ENCODE results near the gene OBSCN. TPM values are rescaled to one million over a fixed set of nuclear protein-coding genes. Genes with fewer than 3 reads are reported as not detected.
A peak's percentile ranks its signal among the peaks of the same experiment; 100 is the strongest.

OBSCN gene
- total and polyA plus RNA-seq, 4 donors, result 0.54 to 5.6 (median 2.7) TPM

GRCh38 chr1:228162286-228163006 lies 45.4 kb upstream of the OBSCN start:
- H3K9ac ChIP-seq (ENCODE audit: low read depth in 1 of 2, low read length in 2 of 2), result no peak overlapping the region
- H3K27ac ChIP-seq (ENCODE audit: low read depth in 1 of 2, low read length in 2 of 2), result peak overlapping the region in 1 of 2 donors; percentile 41
- WGBS, result 25% methylated on average over 14 of the region's 14 CpGs
- H3K9me3 ChIP-seq (ENCODE audit: control insufficient read depth in 4 of 4, low read length in 3 of 4), result no peaks in the 10 kb centered on the region
- no peak for DNase-seq (ENCODE audit: low spot score)
- peaks cover 0 to 18% (median 4%) of the 10 kb centered on the region in 4 donors for H3K4me1 ChIP-seq (ENCODE audit: control insufficient read depth in 4 of 4, insufficient read depth in 4 of 4, low read length in 3 of 4)
- no peaks in the 10 kb centered on the region for H3K27me3 ChIP-seq (ENCODE audit: control insufficient read depth in 4 of 4, insufficient read depth in 4 of 4, low read length in 3 of 4)
- no peak overlapping the region for H3K4me3 ChIP-seq (ENCODE audit: low read depth in 1 of 3, low read length in 3 of 3)
- H3K36me3 ChIP-seq (ENCODE audit: control insufficient read depth in 4 of 4, insufficient read depth in 3 of 4, low read depth in 1 of 4, low read length in 3 of 4), result no peaks in the 10 kb centered on the region
- TF ChIP-seq NR2F2 (IDR thresholded peaks at IDR 0.05) (peak; percentile 19), HNF4G (IDR thresholded peaks at IDR 0.05) (no peak)

DNA sequence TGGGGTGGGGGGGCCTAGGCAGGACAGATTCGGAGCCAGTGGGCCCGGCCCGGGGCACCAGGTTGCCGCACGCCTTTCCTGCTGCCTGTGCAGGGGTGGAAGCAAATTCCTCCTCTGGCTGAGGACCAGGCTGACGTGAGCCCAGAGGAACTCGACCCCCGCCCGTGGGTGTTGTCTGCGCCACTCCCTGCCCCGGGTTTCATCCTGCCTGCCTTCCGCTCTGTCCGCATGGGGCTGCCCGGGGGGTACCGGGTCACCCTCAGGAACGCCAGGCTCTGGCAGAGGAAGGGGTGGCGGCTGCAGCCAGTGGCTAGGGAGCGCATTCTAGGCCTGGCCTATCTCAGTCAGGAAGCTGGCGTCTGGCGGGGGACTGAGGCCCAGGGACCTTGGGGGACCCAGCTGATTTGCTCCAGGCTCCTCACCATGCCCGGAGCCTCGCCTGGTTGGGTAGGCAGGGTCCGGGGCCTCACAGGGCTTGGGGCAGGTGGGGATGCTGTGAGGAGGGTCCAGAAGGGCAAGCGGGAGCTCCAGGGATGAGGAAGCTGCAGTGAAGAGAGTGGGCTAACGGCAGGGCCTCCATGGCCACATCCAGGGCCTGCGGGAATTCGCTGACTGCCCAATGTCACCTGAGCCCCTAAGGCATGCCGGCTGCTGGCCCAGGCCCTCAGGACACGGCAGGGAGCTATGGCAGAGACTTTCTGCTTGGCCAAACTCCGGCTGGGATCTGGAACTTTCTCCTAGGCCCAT lies 44.7 kb upstream of the OBSCN start:
- Histone ChIP-seq H3K9ac (ENCODE audit: low read depth in 1 of 2, low read length in 2 of 2) (no peak overlapping the region), H3K4me3 (ENCODE audit: low read depth in 1 of 3, low read length in 3 of 3) (no peak overlapping the region), H3K27ac (ENCODE audit: low read depth in 1 of 2, low read length in 2 of 2) (peak overlapping the region; percentile 5 to 41), H3K27me3 (ENCODE audit: control insufficient read depth in 4 of 4, insufficient read depth in 4 of 4, low read length in 3 of 4) (no peaks in the 10 kb centered on the region), H3K4me1 (ENCODE audit: control insufficient read depth in 4 of 4, insufficient read depth in 4 of 4, low read length in 3 of 4) (peaks cover 0 to 18% (median 4%) of the 10 kb centered on the region in 4 donors), H3K36me3 (ENCODE audit: control insufficient read depth in 4 of 4, insufficient read depth in 3 of 4, low read depth in 1 of 4, low read length in 3 of 4) (no peaks in the 10 kb centered on the region), H3K9me3 (ENCODE audit: control insufficient read depth in 4 of 4, low read length in 3 of 4) (no peaks in the 10 kb centered on the region)
- WGBS, result 50% methylated on average over 30 of the region's 30 CpGs
- DNase-seq (ENCODE audit: low spot score), result peak; percentile 56
- TF ChIP-seq NR2F2 (IDR thresholded peaks at IDR 0.05), result peak; percentile 31
- no peak for TF ChIP-seq JUND (IDR thresholded peaks at IDR 0.05)

DNA sequence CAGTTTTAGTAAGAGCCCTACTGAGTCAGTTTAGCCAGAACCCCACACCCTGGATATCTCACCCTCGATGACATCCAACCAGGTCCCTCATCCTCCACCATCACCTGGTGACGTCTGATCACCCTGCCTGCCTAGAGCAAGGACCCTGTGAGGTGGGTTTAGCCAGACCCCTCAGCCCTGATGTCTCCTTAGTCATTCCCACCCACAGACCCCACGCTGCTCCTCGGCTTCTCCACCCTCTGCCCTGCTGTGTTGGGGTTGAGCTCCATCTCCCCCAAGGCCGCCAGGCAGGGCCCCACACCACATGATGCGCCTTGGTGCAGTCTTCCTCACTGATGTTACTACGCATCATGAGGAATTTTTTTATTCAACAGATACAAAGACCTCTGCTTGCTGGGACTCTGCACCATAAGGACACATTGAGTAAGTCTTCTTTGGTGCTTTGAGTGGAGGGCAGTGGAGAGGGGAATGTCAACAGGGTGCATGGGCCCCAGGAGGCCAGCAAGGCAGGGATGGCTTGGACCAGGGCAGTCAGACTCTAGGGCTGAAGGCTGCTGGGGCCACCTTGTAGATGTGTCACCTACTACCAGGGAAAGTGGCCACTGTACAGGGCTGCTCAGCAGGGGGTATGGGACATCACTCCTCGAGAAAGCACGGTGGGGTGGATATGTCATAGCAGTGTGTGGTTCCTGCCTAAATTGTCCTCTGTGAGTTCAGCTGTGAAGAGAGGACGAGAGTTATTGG lies 43.9 kb upstream of the OBSCN start:
- no peak for DNase-seq (ENCODE audit: low spot score)
- H3K4me1 ChIP-seq (ENCODE audit: control insufficient read depth in 4 of 4, insufficient read depth in 4 of 4, low read length in 3 of 4), result peaks cover 0 to 18% (median 4%) of the 10 kb centered on the region in 4 donors
- H3K27me3 ChIP-seq (ENCODE audit: control insufficient read depth in 4 of 4, insufficient read depth in 4 of 4, low read length in 3 of 4), result no peaks in the 10 kb centered on the region
- H3K9ac ChIP-seq (ENCODE audit: low read depth in 1 of 2, low read length in 2 of 2), result no peak overlapping the region
- no peaks in the 10 kb centered on the region for H3K36me3 ChIP-seq (ENCODE audit: control insufficient read depth in 4 of 4, insufficient read depth in 3 of 4, low read depth in 1 of 4, low read length in 3 of 4)
- H3K27ac ChIP-seq (ENCODE audit: low read depth in 1 of 2, low read length in 2 of 2), result peak overlapping the region; percentile 5 to 41
- no peak overlapping the region for H3K4me3 ChIP-seq (ENCODE audit: low read depth in 1 of 3, low read length in 3 of 3)
- WGBS, result 94% methylated on average over 10 of the region's 10 CpGs
- H3K9me3 ChIP-seq (ENCODE audit: control insufficient read depth in 4 of 4, low read length in 3 of 4), result no peaks in the 10 kb centered on the region
- TF ChIP-seq JUND (IDR thresholded peaks at IDR 0.05) (no peak), CTCF (IDR thresholded peaks at IDR 0.05; ENCODE audit: low read depth, low read length, missing input control) (no peak), HNF4G (IDR thresholded peaks at IDR 0.05) (no peak), RAD21 (IDR thresholded peaks at IDR 0.05) (no peak), RXRA (IDR thresholded peaks at IDR 0.05) (no peak), HNF4A (conservative IDR thresholded peaks at IDR 0.05) (no peak), GABPA (IDR thresholded peaks at IDR 0.05 in 1 of 2, conservative IDR thresholded peaks at IDR 0.05 in 1 of 2) (no peak), YY1 (IDR thresholded peaks at IDR 0.05) (no peak), EGR1 (IDR thresholded peaks at IDR 0.05; ENCODE audit: low read depth in 2 of 2) (no peak), TAF1 (conservative IDR thresholded peaks at IDR 0.05) (no peak), FOXA2 (IDR thresholded peaks at IDR 0.05) (no peak), SP1 (IDR thresholded peaks at IDR 0.05) (no peak), MAX (IDR thresholded peaks at IDR 0.05) (no peak)
- TF ChIP-seq, protein P1, sequence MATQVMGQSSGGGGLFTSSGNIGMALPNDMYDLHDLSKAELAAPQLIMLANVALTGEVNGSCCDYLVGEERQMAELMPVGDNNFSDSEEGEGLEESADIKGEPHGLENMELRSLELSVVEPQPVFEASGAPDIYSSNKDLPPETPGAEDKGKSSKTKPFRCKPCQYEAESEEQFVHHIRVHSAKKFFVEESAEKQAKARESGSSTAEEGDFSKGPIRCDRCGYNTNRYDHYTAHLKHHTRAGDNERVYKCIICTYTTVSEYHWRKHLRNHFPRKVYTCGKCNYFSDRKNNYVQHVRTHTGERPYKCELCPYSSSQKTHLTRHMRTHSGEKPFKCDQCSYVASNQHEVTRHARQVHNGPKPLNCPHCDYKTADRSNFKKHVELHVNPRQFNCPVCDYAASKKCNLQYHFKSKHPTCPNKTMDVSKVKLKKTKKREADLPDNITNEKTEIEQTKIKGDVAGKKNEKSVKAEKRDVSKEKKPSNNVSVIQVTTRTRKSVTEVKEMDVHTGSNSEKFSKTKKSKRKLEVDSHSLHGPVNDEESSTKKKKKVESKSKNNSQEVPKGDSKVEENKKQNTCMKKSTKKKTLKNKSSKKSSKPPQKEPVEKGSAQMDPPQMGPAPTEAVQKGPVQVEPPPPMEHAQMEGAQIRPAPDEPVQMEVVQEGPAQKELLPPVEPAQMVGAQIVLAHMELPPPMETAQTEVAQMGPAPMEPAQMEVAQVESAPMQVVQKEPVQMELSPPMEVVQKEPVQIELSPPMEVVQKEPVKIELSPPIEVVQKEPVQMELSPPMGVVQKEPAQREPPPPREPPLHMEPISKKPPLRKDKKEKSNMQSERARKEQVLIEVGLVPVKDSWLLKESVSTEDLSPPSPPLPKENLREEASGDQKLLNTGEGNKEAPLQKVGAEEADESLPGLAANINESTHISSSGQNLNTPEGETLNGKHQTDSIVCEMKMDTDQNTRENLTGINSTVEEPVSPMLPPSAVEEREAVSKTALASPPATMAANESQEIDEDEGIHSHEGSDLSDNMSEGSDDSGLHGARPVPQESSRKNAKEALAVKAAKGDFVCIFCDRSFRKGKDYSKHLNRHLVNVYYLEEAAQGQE (IDR thresholded peaks at IDR 0.05), result no peak
